Kidney (tissue), 22 donors: ENCODE results near the gene FANCD2. TPM values are rescaled to one million over a fixed set of nuclear protein-coding genes. Genes with fewer than 3 reads are reported as not detected.

ENCODE experiments used
- DNase-seq, 5 donors: peaks; one replicate each; pipeline ENCODE4 v3.0.0-alpha.2; 2013 to 2020
- FAIRE-seq: peaks from 2 replicates; lab custom pipeline; 2012; peaks lifted over from hg19 to GRCh38; lab: Jason Lieb, UNC
- H3K27ac ChIP-seq, 2 donors: one replicate each; pipeline ENCODE4 v1.7.0; 2013; ENCODE audit warnings: low read depth in 2 of 2, low read length in 2 of 2, inconsistent platforms in 1 of 2
- H3K27me3 ChIP-seq: one replicate; pipeline ENCODE4 v1.7.1; 2013; ENCODE audit warnings: low read length, inconsistent platforms; ENCODE audit not compliant: control insufficient read depth, insufficient read depth
- H3K36me3 ChIP-seq, 3 donors: one replicate each; pipeline versions ENCODE4 v1.7.0 to v1.7.1; 2013; ENCODE audit warnings: low read length in 3 of 3, control low read depth in 1 of 3, inconsistent platforms in 1 of 3; ENCODE audit not compliant: insufficient read depth in 3 of 3, control insufficient read depth in 2 of 3
- H3K4me1 ChIP-seq, 3 donors: one replicate each; pipeline versions ENCODE4 v1.7.0 to v1.7.1; 2013; ENCODE audit warnings: low read length in 3 of 3, inconsistent platforms in 1 of 3, low read depth in 1 of 3; ENCODE audit not compliant: control insufficient read depth in 2 of 3, insufficient read depth in 2 of 3
- H3K4me3 ChIP-seq, 3 donors: one replicate each; pipeline versions ENCODE4 v1.7.0 to v1.8.1; 2013; ENCODE audit warnings: low read length in 3 of 3, control low read depth in 1 of 3, inconsistent platforms in 1 of 3
- H3K9ac ChIP-seq, 3 donors: one replicate each; pipeline versions ENCODE4 v1.7.0 to v1.7.1; 2013; ENCODE audit warnings: low read length in 3 of 3, control low read depth in 1 of 3, inconsistent platforms in 1 of 3
- H3K9me3 ChIP-seq, 3 donors: one replicate each; pipeline versions ENCODE4 v1.7.0 to v1.7.1; 2013; ENCODE audit warnings: low read length in 3 of 3, control low read depth in 1 of 3, inconsistent platforms in 1 of 3; ENCODE audit not compliant: control insufficient read depth in 2 of 3, insufficient read depth in 1 of 3
- intact Hi-C: fragments of 100-400 bp; cut with DNase I; formaldehyde crosslinking; loops from one replicate; pipeline ENCODE4 v1.11.1; 2022
- long read RNA-seq, 10 donors: library from polyadenylated mRNA in 1 of 10; unstranded in 1 of 10; transcript quantifications; one replicate each; pipeline ENCODE4 v2.0.0 and lab custom pipeline, GENCODE V29; 2021 to 2026
- polyA plus RNA-seq: library from polyadenylated mRNA; stranded (reverse); fragments of 350-450 nt; fragmentation: Illumina TruSeq; extraction: RNeasy Lipid Tissue Mini Kit (QIAGEN cat#74804); gene quantifications from one replicate; pipeline ENCODE4 v1.2.3, GENCODE V29; 2014; ENCODE audit warnings: low read depth, low replicate concordance; ENCODE audit not compliant: insufficient read depth
- total RNA-seq: library from RNA; stranded (reverse); fragmentation: NEBNext Ultra II Directional; extraction: Animal tissue kit (Norgen Biotek cat#: 25700); gene quantifications from one replicate; pipeline ENCODE4 v1.2.1, GENCODE V29; 2021
- TF ChIP-seq, protein P1 (sequence below): IDR thresholded peaks from 3 replicates; pipeline ENCODE4 v1.5.1; 2012; ENCODE audit warnings: mild to moderate bottlenecking, moderate library complexity, borderline replicate concordance; ENCODE audit not compliant: insufficient read depth; ENCODE audit errors: extremely low read depth
- donor health status: control.
- donor health status: control.
- donor health status: control.
- donor health status: control.
- donor health status: control.
- donor health status: DM: yes; HTN: yes; CAD: no.
- donor health status: Normal renal cell carcinoma (clear cell type).

The FANCD2 gene
- total RNA-seq (4.8 TPM), polyA plus RNA-seq (0.86 TPM)
- long read RNA-seq, donor 1 = 0 reads
- long read RNA-seq, donor 2 = 0 reads
- long read RNA-seq, donor 3 = 0 reads
- long read RNA-seq, donor 4 = 0 reads
- long read RNA-seq, donor 5 = 0 reads
- long read RNA-seq, donor 6 = 0 reads
- long read RNA-seq, donor 7, partial matches to known transcripts = 3 of 4 reads
- long read RNA-seq, donor 7, other reads (novel, unspliced or antisense) = 1 of 4 reads
- long read RNA-seq, donor 8 = 0 reads
- long read RNA-seq, donor 9 = 0 reads
- long read RNA-seq, donor 10 = 0 reads

DNA sequence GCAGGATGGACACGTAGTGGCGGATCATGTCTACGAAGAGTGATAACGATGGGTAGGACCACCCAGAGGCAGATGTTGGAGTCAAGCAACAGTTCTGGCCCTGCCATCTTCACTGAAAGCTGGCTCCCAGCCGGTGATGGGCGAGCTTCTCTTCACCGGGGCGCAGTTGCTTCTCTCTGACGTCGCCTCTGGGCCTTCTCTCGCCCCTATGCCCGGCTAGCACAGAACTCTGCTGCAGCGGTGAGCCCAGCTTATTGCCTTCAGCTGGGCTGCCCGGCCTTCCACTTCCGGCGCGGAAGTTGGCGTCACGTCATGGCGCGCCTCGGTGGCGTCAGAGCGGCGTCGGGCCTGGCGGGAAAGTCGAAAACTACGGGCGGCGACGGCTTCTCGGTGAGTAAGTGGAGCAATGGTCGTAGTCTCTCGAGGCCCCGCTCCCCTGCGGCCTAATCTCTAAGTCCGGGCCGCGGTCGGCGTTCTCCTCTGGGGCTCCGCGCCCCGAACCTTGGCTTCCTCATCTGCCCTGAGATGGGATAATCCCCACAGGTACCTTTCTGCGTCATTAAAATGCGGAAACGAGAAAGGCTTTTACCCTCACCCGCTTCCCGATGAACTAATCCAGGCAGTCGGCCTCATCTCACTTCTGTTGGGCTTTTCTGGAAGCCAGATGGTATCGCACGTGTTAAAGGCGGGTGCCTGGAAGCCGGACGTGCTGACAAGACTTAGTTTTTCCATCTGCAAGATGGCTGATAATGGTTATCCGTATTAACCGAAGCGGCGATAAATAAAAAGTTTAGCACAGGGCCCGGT, at the start of gene FANCD2:
TSS of gene FANCD2 (plus strand) at position 354 of the 807 bp plus-strand sequence. CDS start 2,221 bp downstream, outside the sequence.
- DNase-seq (peak; percentile 93 to 96 (median 95)), FAIRE-seq (no peak)
- peaks cover 0 to 15% (median 7%) of the 10 kb centered on the region in 3 donors for H3K36me3 ChIP-seq
- peak within 1 kb of the TSS; percentile 17 to 54 for H3K27ac ChIP-seq
- H3K4me1 ChIP-seq = peaks cover 2 to 9% (median 3%) of the 10 kb centered on the region in 3 donors
- TF ChIP-seq, protein P1, sequence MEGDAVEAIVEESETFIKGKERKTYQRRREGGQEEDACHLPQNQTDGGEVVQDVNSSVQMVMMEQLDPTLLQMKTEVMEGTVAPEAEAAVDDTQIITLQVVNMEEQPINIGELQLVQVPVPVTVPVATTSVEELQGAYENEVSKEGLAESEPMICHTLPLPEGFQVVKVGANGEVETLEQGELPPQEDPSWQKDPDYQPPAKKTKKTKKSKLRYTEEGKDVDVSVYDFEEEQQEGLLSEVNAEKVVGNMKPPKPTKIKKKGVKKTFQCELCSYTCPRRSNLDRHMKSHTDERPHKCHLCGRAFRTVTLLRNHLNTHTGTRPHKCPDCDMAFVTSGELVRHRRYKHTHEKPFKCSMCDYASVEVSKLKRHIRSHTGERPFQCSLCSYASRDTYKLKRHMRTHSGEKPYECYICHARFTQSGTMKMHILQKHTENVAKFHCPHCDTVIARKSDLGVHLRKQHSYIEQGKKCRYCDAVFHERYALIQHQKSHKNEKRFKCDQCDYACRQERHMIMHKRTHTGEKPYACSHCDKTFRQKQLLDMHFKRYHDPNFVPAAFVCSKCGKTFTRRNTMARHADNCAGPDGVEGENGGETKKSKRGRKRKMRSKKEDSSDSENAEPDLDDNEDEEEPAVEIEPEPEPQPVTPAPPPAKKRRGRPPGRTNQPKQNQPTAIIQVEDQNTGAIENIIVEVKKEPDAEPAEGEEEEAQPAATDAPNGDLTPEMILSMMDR = peak; percentile 16
- peak within 1 kb of the TSS; percentile 90 to 99 (median 95) for H3K4me3 ChIP-seq
- H3K9me3 ChIP-seq = no peaks in the 10 kb centered on the region
- peak within 1 kb of the TSS; percentile 78 to 97 (median 82) for H3K9ac ChIP-seq
- H3K27me3 ChIP-seq = no peaks in the 10 kb centered on the region
- intact Hi-C loops = no loop called here

DNA sequence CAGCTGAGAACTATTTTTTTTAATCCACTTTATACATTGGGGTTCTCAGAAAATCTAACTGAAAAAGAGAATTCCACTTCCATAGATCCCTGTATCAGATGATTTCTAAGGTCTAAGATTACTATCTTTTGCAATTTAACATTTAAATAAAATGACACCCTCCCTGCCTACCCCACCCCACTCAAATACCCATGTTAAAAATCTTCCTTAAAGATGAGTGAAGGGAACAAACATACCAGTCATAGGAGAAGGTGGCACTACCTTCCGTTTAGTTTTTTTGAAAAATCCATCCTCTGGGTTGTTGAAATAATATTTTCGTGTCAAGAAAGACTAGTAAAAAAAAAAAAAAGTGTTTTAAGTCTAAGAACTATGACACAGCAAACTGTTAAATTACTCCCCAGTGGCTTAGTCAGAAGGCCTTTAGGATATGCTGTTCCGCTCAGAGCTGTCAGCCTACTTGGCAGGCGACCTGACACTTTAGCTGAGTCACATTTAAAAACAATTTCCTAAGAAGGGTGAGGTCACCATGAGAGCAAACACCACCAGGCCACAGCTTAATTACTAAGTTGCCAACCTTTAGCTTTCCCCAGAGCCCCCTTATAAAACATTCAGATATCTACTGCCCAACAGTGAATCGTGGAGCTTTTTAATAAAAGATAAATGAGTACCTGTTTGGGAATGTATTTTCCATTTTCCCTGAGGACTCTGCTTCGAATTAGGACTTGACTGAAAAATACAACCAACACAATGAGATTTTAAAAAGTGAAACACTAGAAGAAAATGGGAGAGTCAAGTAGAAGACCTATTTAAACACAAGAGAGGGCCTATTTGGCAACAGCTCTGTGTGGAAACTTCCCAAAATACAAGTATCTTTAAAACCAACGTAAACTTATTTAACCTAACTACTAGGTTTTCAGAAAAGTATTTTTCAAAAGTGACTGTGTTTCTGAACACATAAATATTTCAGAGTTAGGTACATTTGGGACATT, 49.2 kb upstream of the FANCD2 start:
- intact Hi-C loops = no loop called here
- H3K9ac ChIP-seq = no peak overlapping the region
- H3K36me3 ChIP-seq = peaks cover 0 to 22% (median 17%) of the 10 kb centered on the region in 3 donors
- no peak overlapping the region for H3K27ac ChIP-seq
- DNase-seq (peak in 1 of 5 donors; percentile 85), FAIRE-seq (no peak)
- H3K4me1 ChIP-seq = no peaks in the 10 kb centered on the region
- no peak overlapping the region for H3K4me3 ChIP-seq
- TF ChIP-seq, protein P1 = no peak
- H3K27me3 ChIP-seq = no peaks in the 10 kb centered on the region
- H3K9me3 ChIP-seq = no peaks in the 10 kb centered on the region

DNA sequence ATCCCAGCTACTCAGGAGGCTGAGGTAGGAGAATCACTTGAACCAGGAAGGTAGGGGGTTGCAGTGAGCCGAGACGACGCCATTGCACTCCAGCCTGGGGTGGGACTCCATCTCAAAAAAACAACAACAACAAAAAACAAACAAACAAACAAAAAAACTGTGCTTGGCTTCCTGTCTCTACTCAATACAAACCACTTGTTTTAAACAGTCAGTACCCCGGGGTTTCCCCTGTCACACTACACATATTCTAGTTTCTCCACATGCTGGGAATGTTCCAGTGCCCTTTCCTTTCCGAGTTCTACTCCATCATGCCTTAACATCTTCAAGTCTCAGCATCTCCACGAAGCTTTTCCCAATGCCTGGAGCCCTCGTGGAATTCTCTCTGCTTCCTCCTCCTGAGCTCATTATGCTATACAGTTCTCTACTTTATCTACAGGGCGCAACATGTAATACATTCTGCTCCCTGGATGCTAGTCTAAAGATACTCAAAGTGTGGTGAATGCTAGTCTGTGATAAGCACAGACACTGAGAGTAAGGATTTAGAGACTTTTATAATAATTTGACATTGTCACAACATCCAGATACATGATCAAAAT, 47.4 kb upstream of the FANCD2 start:
- no peaks in the 10 kb centered on the region for H3K9me3 ChIP-seq
- peaks cover 0 to 20% (median 11%) of the 10 kb centered on the region in 3 donors for H3K36me3 ChIP-seq
- intact Hi-C loops = no loop called here
- TF ChIP-seq, protein P1 = no peak
- no peak overlapping the region for H3K4me3 ChIP-seq
- H3K4me1 ChIP-seq = no peaks in the 10 kb centered on the region
- FAIRE-seq (no peak), DNase-seq (no peak)
- no peak overlapping the region for H3K27ac ChIP-seq
- H3K9ac ChIP-seq = no peak overlapping the region
- no peaks in the 10 kb centered on the region for H3K27me3 ChIP-seq
